RWPE2 (cell line): Measurements from ENCODE around the gene PIK3IP1.

ENCODE experiments used
- ATAC-seq: fragments of 200-7000 bp; cut with Tn5 transposase; 3 replicates; pipeline ENCODE4 v1.9.1; 2021; ENCODE audit warnings: low read depth
- DNase-seq: peaks from one replicate; pipeline ENCODE4 v3.0.0-alpha.2; 2020; ENCODE audit warnings: low spot score
- H3K27ac ChIP-seq: fragments of 450-650 bp; 2 replicates; pipeline ENCODE4 v1.5.1; 2017; ENCODE audit warnings: mild to moderate bottlenecking; ENCODE audit not compliant: poor library complexity, severe bottlenecking
- H3K27me3 ChIP-seq: fragments of 250-450 bp; sonication (Bioruptor Pico); 2 replicates; pipeline ENCODE4 v1.5.1; 2021; ENCODE audit warnings: mild to moderate bottlenecking, moderate library complexity; ENCODE audit not compliant: insufficient read depth, poor library complexity, severe bottlenecking
- H3K36me3 ChIP-seq: fragments of 250-450 bp; sonication (Bioruptor Pico); 2 replicates; pipeline ENCODE4 v1.5.1; 2020; ENCODE audit warnings: low read depth, mild to moderate bottlenecking, moderate library complexity
- H3K4me1 ChIP-seq: fragments of 250-450 bp; sonication (Bioruptor Pico); 2 replicates; pipeline ENCODE4 v1.5.1; 2021; ENCODE audit warnings: mild to moderate bottlenecking, moderate library complexity; ENCODE audit not compliant: insufficient read depth, poor library complexity, severe bottlenecking
- H3K4me3 ChIP-seq: fragments of 250-450 bp; sonication (Bioruptor Pico); 2 replicates; pipeline ENCODE4 v1.5.1; 2021; ENCODE audit warnings: mild to moderate bottlenecking, moderate library complexity; ENCODE audit not compliant: severe bottlenecking
- H3K9me3 ChIP-seq: fragments of 250-450 bp; sonication (Bioruptor Pico); 2 replicates; pipeline ENCODE4 v1.5.1; 2021; ENCODE audit warnings: mild to moderate bottlenecking, moderate library complexity; ENCODE audit not compliant: severe bottlenecking
- CTCF ChIP-seq: fragments of 450-650 bp; IDR thresholded peaks from one replicate; pipeline ENCODE4 v1.5.1; 2017; ENCODE audit warnings: mild to moderate bottlenecking, moderate library complexity; ENCODE audit not compliant: poor library complexity, severe bottlenecking

The PIK3IP1 gene

DNA sequence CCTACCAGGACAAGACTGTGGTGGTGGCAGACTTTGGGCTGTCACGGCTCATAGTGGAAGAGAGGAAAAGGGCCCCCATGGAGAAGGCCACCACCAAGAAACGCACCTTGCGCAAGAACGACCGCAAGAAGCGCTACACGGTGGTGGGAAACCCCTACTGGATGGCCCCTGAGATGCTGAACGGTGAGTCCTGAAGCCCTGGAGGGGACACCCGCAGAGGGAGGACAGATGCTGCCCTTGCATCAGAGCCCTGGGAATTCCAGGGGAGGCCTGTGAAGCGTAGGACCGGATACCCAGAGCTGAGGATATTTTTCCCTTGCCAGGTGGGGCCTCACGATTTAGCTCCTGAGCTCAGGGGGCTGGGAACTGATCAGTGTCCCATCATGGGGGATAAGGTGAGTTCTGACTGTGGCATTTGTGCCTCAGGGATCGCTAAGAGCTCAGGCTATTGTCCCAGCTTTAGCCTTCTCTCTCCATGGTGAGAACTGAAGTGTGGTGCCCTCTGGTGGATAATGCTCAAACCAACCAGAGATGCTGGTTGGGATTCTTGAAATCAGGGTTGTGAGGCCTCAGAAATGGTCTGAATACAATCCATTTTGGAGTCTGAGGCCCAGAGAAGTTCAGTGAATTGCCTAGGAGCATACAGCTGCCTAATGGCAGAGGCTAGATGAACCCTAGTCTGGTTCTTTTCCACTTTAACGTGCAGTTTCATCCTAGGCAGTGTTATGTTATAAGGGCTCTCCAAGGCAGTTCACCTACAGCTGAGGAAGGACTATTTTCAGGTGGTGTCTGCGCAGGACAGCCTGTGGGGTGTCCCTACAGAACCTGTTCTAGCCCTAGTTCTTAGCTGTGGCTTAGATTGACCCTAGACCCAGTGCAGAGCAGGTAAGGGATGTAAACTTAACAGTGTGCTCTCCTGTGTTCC, 19.5 kb downstream of the PIK3IP1 start:
- DNase-seq (no peak), ATAC-seq (peak; percentile 69)
- Histone ChIP-seq H3K4me3 (no peak overlapping the region), H3K4me1 (no peaks in the 10 kb centered on the region), H3K27ac (no peak overlapping the region), H3K27me3 (no peaks in the 10 kb centered on the region), H3K36me3 (peaks cover 88% of the 10 kb centered on the region), H3K9me3 (no peaks in the 10 kb centered on the region)
- TF ChIP-seq CTCF: peak; percentile 81

DNA sequence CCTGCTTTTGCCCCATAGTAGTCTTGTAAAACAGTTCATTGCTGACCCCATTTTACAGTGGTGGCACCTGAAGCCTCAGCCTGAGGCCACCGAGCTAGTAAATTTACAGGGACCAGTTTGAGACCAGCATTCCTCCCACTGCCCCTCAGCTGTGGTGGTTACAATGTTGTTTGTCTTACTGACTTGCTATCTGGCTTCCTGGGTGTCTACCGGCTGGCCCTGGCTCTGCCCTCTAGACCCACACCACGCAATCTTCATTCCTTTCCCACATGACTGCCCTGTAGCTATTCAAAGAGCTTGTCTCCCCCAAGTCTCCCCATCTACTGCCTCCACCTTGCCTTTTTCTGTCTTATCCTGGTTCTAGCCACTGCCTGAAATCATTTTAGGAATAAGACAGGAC, 20.8 kb downstream of the PIK3IP1 start:
- ATAC-seq: no peak
- no peak for TF ChIP-seq CTCF

DNA sequence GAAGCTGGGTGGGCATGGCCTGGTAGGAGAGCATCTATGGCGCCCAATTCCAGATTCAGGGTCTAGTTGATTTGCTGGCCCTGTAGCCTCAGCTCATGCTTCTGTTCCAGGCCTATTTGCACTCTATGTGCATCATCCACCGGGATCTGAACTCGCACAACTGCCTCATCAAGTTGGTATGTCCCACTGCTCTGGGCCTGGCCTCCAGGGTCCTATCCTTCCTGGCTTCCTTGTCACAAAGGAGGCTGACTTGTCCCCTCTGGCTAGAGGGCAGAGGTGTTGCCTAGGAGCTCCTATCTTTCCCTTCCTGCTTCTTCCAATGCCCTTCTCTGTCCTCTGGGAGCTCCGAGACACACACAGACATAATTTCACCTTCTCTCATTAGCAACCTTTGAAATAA, 21.3 kb downstream of the PIK3IP1 start:
- no peaks in the 10 kb centered on the region for H3K4me1 ChIP-seq
- H3K4me3 ChIP-seq: no peak overlapping the region
- ATAC-seq (no peak), DNase-seq (no peak)
- no peaks in the 10 kb centered on the region for H3K27me3 ChIP-seq
- peaks cover 94% of the 10 kb centered on the region for H3K36me3 ChIP-seq
- TF ChIP-seq CTCF: no peak
- H3K9me3 ChIP-seq: no peaks in the 10 kb centered on the region
- no peak overlapping the region for H3K27ac ChIP-seq

More for the DNA sequence above, 20.8 kb downstream of the PIK3IP1 start:
- Histone ChIP-seq H3K27ac (no peak overlapping the region), H3K36me3 (peaks cover 92% of the 10 kb centered on the region), H3K4me3 (no peak overlapping the region), H3K9me3 (no peaks in the 10 kb centered on the region), H3K4me1 (no peaks in the 10 kb centered on the region), H3K27me3 (no peaks in the 10 kb centered on the region)
- DNase-seq: no peak

DNA sequence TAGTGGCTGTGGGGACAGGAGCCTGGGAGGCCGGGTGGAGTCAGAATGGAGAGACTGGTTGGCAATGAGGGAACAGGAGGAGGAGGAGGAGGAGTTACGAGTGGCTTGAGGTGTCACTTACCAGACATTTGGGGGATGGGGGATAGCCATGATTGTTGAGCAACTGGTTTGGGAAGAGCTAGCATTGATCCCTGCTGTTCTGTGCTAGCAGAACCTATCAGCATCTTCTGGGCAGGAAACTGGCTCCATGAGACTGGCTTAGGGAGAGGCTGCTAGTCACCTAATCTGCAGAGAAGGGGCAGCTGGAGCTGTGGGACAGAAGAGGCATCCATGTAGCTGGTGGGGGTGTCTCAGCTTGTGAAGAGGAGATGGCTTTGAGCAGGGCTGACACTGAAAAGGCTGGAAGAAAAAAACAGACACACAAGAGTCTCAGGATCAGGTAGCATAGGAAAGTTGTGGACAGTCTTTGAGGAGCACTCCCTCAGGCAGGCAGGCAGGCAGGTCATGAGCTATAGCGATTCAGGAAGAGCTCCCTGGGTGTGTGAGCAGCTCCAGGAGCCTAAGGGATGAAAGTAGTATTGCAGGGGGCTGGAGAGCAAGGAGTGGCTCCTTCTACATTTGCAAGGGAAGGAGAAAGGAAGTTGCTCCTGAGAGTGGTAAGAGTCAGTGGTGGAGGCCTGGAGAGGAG, 22.3 kb downstream of the PIK3IP1 start:
- H3K36me3 ChIP-seq: peaks cover 92% of the 10 kb centered on the region
- no peak for TF ChIP-seq CTCF
- no peaks in the 10 kb centered on the region for H3K27me3 ChIP-seq
- H3K27ac ChIP-seq: peak overlapping the region; percentile 4
- ATAC-seq (no peak), DNase-seq (no peak)
- H3K4me1 ChIP-seq: no peaks in the 10 kb centered on the region
- H3K4me3 ChIP-seq: no peak overlapping the region
- H3K9me3 ChIP-seq: no peaks in the 10 kb centered on the region
